Activated naive CD8-positive, alpha-beta T cell treated with anti-CD3 and anti-CD28 coated beads, Interleukin-2, amount 50 U/mL, for 24 hours (primary cell): ENCODE measurements around the gene ZSCAN20.

Experiments used
- ATAC-seq: fragments of 150-1000 bp; cut with Tn5 transposase; one replicate; pipeline ENCODE4 v1.10.0; 2021
- DNase-seq: peaks from one replicate; pipeline ENCODE4 v3.0.0; 2021
- H3K27ac Mint-ChIP-seq: one replicate; pipeline ENCODE4 v1.8.0; 2021; ENCODE audit warnings: mild to moderate bottlenecking, mixed read lengths
- H3K27me3 Mint-ChIP-seq: one replicate; pipeline ENCODE4 v1.8.0; 2021; ENCODE audit warnings: mixed read lengths
- H3K36me3 Mint-ChIP-seq: one replicate; pipeline ENCODE4 v1.8.0; 2021; ENCODE audit warnings: low read depth, mixed read lengths
- H3K4me1 Mint-ChIP-seq: one replicate; pipeline ENCODE4 v1.8.0; 2021; ENCODE audit warnings: mixed read lengths
- H3K4me3 Mint-ChIP-seq: one replicate; pipeline ENCODE4 v1.8.0; 2021; ENCODE audit warnings: mild to moderate bottlenecking, moderate library complexity, mixed read lengths
- H3K9me3 Mint-ChIP-seq: one replicate; pipeline ENCODE4 v1.8.0; 2021; ENCODE audit warnings: mixed read lengths

Gene ZSCAN20

GRCh38 chr1:33436557-33437285 is 35.7 kb upstream of the ZSCAN20 start:
- peaks cover 4% of the 10 kb centered on the region for H3K4me1 Mint-ChIP-seq

DNA sequence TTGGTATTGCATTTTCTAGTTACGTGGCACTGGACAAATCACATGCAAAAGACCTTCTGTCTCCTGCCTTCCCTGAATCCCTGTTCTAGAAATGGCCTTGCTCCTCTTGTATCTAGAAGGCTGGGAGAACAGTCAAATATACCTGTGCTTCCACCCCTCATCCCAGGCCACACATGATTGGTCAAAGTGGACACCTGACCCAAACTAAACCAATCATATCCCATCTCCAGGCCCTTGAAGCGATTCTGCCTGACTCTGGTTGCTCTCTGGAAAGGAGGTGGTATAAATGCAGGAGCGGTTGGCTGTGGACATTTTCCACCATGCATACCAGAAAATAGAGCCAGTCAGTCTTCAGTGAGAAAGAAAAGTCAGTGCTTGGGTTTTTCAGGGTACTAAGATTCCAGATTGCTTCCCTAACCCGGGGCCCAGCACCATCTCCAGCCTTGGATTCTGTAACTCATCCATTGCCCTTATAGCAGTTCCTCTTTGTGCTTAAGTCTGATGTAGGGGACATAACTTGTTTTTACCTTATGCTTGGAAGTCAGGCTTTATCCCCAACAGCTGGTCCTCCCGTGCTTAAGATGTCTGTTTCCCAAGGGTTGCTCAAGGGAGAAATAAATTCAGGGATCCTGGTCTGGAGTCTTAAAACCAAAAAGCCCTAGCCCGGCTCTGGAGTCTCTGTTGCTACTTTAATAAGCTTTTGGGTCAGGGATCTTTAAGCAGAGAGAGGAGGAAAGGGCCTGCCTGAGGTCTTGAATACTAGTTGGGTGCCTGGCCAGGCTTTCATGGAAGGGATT is 33.9 kb upstream of the ZSCAN20 start:
- peaks cover 2% of the 10 kb centered on the region for H3K4me1 Mint-ChIP-seq
- no peak overlapping the region for H3K4me3 Mint-ChIP-seq
- H3K9me3 Mint-ChIP-seq, result no peaks in the 10 kb centered on the region
- no peaks in the 10 kb centered on the region for H3K36me3 Mint-ChIP-seq
- DNase-seq (no peak), ATAC-seq (no peak)
- no peak overlapping the region for H3K27ac Mint-ChIP-seq
- peaks cover 3% of the 10 kb centered on the region for H3K27me3 Mint-ChIP-seq

More at GRCh38 chr1:33436557-33437285, 35.7 kb upstream of the ZSCAN20 start:
- Mint-ChIP-seq H3K36me3 (no peaks in the 10 kb centered on the region), H3K27me3 (peaks cover 3% of the 10 kb centered on the region), H3K27ac (no peak overlapping the region), H3K4me3 (no peak overlapping the region), H3K9me3 (no peaks in the 10 kb centered on the region)
- DNase-seq, result no peak
- ATAC-seq, result no peak

- ATAC-seq, result no peak
- Mint-ChIP-seq H3K27ac (no peak overlapping the region), H3K27me3 (peaks cover 3% of the 10 kb centered on the region), H3K36me3 (no peaks in the 10 kb centered on the region), H3K9me3 (no peaks in the 10 kb centered on the region), H3K4me1 (no peaks in the 10 kb centered on the region), H3K4me3 (no peak overlapping the region)
- DNase-seq, result no peak
Measured at GRCh38 chr1:33439662-33440061, 32.8 kb upstream of the ZSCAN20 start.

GRCh38 chr1:33441088-33441745 is 31.2 kb upstream of the ZSCAN20 start:
- no peaks in the 10 kb centered on the region for H3K9me3 Mint-ChIP-seq
- H3K4me3 Mint-ChIP-seq, result no peak overlapping the region
- H3K27ac Mint-ChIP-seq, result no peak overlapping the region
- peaks cover 1% of the 10 kb centered on the region for H3K4me1 Mint-ChIP-seq
- ATAC-seq (no peak), DNase-seq (no peak)
- H3K36me3 Mint-ChIP-seq, result no peaks in the 10 kb centered on the region
- H3K27me3 Mint-ChIP-seq, result peaks cover 3% of the 10 kb centered on the region

- no peaks in the 10 kb centered on the region for H3K36me3 Mint-ChIP-seq
- no peak overlapping the region for H3K4me3 Mint-ChIP-seq
- H3K27ac Mint-ChIP-seq, result no peak overlapping the region
- H3K27me3 Mint-ChIP-seq, result peaks cover 5% of the 10 kb centered on the region
- H3K9me3 Mint-ChIP-seq, result no peaks in the 10 kb centered on the region
- ATAC-seq, result no peak
- H3K4me1 Mint-ChIP-seq, result peaks cover 6% of the 10 kb centered on the region
- DNase-seq, result no peak
Measured at GRCh38 chr1:33442141-33442540, 30.3 kb upstream of the ZSCAN20 start.

DNA sequence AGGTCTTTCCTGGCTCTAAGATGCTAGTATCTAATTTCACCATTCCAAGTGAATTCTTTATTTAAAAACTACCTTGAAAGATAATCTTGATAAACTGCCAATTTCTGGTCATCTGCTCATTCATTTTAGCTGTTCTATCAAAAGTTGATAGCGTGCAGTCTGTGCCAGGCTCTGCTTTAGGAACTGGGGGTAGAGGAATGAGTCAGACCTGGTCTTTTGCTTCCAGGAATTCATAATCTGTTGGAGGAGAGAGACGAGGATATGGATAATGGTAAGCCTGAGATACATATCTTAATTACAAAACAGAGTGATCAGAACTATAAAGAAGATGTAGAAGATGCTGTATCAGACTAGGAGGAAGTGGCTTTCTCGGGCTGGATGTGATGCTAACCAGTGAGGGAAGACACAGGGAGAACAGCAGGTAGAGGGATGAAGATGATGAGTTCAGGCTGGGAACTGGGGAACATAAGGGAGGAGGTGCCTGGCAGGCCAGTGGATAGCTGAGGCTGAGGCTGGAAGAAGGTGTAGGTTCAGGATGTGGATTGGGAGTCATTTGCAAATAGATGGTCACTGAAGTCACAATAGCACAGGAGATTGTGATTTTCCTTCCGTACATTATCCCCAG is 29.3 kb upstream of the ZSCAN20 start:
- H3K9me3 Mint-ChIP-seq, result no peaks in the 10 kb centered on the region
- H3K4me3 Mint-ChIP-seq, result no peak overlapping the region
- peaks cover 7% of the 10 kb centered on the region for H3K27me3 Mint-ChIP-seq
- ATAC-seq (no peak), DNase-seq (no peak)
- no peaks in the 10 kb centered on the region for H3K36me3 Mint-ChIP-seq
- peaks cover 6% of the 10 kb centered on the region for H3K4me1 Mint-ChIP-seq
- H3K27ac Mint-ChIP-seq, result no peak overlapping the region

GRCh38 chr1:33443705-33444180 is 28.7 kb upstream of the ZSCAN20 start:
- H3K27me3 Mint-ChIP-seq, result peaks cover 11% of the 10 kb centered on the region
- no peaks in the 10 kb centered on the region for H3K9me3 Mint-ChIP-seq
- no peak overlapping the region for H3K27ac Mint-ChIP-seq
- peaks cover 6% of the 10 kb centered on the region for H3K4me1 Mint-ChIP-seq
- H3K4me3 Mint-ChIP-seq, result no peak overlapping the region
- H3K36me3 Mint-ChIP-seq, result no peaks in the 10 kb centered on the region
- ATAC-seq, result no peak
- no peak for DNase-seq

DNA sequence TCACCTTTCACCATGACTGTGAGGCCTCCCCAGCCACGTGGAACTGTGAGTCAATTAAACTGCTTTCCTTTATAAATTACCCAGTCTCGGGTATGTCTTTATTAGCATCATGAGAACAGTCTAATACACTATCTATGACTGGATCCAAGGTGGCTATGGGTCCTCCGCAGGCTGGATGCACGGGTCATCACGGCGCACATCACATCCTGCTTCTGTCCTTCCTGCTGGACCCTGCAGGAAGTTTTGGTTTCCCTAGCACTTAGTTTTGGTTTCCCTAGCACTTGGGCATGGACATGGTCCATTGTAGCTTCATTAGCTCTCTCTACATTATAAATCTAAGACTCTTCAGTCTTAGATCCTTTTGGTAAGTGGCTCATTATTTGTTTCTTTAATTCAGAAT is 27.3 kb upstream of the ZSCAN20 start:
- no peak for DNase-seq
- Mint-ChIP-seq H3K27me3 (peaks cover 13% of the 10 kb centered on the region), H3K4me1 (peaks cover 6% of the 10 kb centered on the region), H3K4me3 (no peak overlapping the region), H3K9me3 (no peaks in the 10 kb centered on the region), H3K36me3 (no peaks in the 10 kb centered on the region), H3K27ac (no peak overlapping the region)
- ATAC-seq, result no peak

DNA sequence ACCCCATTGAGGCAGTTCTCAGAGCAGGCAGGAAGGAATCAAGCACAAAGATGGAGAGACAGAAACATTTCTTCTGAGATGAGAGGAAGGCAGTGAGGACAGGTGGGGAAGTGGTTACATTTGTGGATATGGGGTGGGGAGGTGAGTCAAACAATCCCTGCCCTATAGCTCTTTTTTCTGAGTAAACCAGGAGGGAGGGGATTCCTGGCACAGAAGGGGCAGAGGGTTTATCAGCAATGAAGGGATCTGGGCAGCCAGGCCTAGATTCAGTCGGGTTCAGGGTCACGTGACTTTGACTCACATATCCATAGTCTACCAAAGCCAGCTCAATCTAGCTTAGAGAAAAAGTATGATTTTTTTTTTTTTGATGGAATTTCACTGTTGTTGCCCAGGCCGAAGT is 25.9 kb upstream of the ZSCAN20 start:
- no peak overlapping the region for H3K27ac Mint-ChIP-seq
- no peak overlapping the region for H3K4me3 Mint-ChIP-seq
- ATAC-seq, result peak; percentile 36
- no peaks in the 10 kb centered on the region for H3K9me3 Mint-ChIP-seq
- H3K4me1 Mint-ChIP-seq, result peaks cover 6% of the 10 kb centered on the region
- H3K36me3 Mint-ChIP-seq, result no peaks in the 10 kb centered on the region
- peaks cover 13% of the 10 kb centered on the region for H3K27me3 Mint-ChIP-seq
- no peak for DNase-seq

DNA sequence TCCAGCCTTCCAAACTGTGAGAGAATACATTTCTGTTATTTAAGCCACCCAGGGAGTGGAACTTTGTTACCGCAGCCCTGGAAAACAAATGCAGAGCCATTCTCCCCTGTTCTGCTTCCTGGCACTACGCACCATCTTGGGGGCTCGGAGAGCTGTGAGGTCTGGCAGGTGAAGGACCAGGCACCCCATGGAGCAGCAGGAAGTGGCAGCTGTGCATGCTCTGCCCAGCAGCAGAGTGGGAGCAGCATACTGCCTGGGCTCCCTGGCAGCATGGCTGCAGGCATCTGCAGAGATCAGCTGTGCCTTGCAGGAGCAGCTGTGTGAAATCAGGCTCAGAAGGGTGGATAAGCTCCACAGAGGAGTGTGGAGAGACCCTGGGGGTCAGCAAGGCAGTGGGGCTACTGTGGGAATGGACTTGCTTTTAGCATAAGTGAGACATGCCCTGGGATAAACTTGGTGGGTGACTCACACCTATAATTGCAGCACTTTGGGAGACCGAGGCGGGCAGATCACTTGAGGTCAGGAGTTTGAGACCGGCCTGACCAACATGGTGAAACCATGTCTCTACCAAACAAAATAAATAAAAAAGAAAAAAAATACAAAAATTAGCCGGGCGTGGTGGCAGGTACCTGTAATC is 17.7 kb upstream of the ZSCAN20 start:
- no peak for ATAC-seq
- H3K9me3 Mint-ChIP-seq, result no peaks in the 10 kb centered on the region
- H3K4me3 Mint-ChIP-seq, result no peak overlapping the region
- peaks cover 7% of the 10 kb centered on the region for H3K27me3 Mint-ChIP-seq
- no peak for DNase-seq
- peaks cover 1% of the 10 kb centered on the region for H3K4me1 Mint-ChIP-seq
- H3K27ac Mint-ChIP-seq, result no peak overlapping the region
- no peaks in the 10 kb centered on the region for H3K36me3 Mint-ChIP-seq

- Mint-ChIP-seq H3K4me1 (peaks cover 7% of the 10 kb centered on the region), H3K36me3 (no peaks in the 10 kb centered on the region), H3K27ac (no peak overlapping the region), H3K27me3 (peaks cover 3% of the 10 kb centered on the region), H3K4me3 (no peak overlapping the region), H3K9me3 (no peaks in the 10 kb centered on the region)
- DNase-seq, result peak; percentile 20
- peak; percentile 81 for ATAC-seq
Measured at GRCh38 chr1:33455539-33456501, 16.6 kb upstream of the ZSCAN20 start.

DNA sequence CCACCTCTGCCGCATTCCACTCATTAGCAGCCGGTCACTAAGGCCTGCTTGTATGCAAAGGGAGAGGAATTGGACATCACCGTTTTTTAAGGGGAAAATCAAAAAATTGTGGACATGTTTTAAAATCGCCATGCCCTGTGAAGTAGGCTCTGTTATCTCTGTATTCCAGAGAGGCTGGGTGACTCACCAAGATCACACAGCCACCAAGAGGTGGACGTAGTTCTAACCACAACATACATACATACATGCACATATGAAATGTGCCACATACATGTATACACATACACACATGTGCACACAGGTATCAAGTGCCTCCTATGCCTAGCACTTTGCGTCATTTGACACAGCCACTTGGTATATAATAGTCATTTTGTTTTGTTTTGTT is 16.0 kb upstream of the ZSCAN20 start:
- no peaks in the 10 kb centered on the region for H3K9me3 Mint-ChIP-seq
- no peak for DNase-seq
- peaks cover 3% of the 10 kb centered on the region for H3K27me3 Mint-ChIP-seq
- no peak overlapping the region for H3K27ac Mint-ChIP-seq
- peaks cover 10% of the 10 kb centered on the region for H3K4me1 Mint-ChIP-seq
- ATAC-seq, result no peak
- no peak overlapping the region for H3K4me3 Mint-ChIP-seq
- H3K36me3 Mint-ChIP-seq, result no peaks in the 10 kb centered on the region

GRCh38 chr1:33459691-33460090 is 12.8 kb upstream of the ZSCAN20 start:
- Mint-ChIP-seq H3K36me3 (no peaks in the 10 kb centered on the region), H3K27me3 (no peaks in the 10 kb centered on the region), H3K27ac (no peak overlapping the region), H3K9me3 (no peaks in the 10 kb centered on the region), H3K4me3 (no peak overlapping the region), H3K4me1 (peaks cover 10% of the 10 kb centered on the region)
- ATAC-seq (no peak), DNase-seq (no peak)
